Panc1 (cell line): ENCODE data around the gene IRF6. TPM values are rescaled to one million over a fixed set of nuclear protein-coding genes. Genes with fewer than 3 reads are reported as not detected.

Experiments
- ATAC-seq: fragments of 200-7000 bp; cut with Tn5 transposase; 2 replicates; pipeline ENCODE4 v1.9.1; 2020; ENCODE audit warnings: mild to moderate bottlenecking, moderate library complexity
- BruUV-seq: library from RNA; stranded (reverse); fragments of 400-500 nt; replicated peaks from 2 replicates; lab custom pipeline; 2021; lab: Mats Ljungman, UMichigan
- CTCF ChIA-PET: fragments of 300-600 bp; sonication (Branson Sonifier 250); formaldehyde crosslinking; loops from one replicate; lab custom pipeline; 2022; ENCODE audit warnings: antibody characterized with exemption; lab: Charles Lee
- POLR2A ChIA-PET: fragments of 300-600 bp; sonication (Branson Sonifier 250); formaldehyde crosslinking; loops from one replicate; lab custom pipeline; 2022; ENCODE audit warnings: antibody characterized with exemption; lab: Charles Lee
- DNase-seq: peaks from one replicate; pipeline ENCODE4 v3.0.0-alpha.2; 2010; ENCODE audit warnings: low read depth, low spot score
- H3K27ac ChIP-seq: 2 replicates; pipeline ENCODE4 v1.5.1; 2011; ENCODE audit warnings: mild to moderate bottlenecking, low read length, inconsistent platforms
- H3K27me3 ChIP-seq: fragments of 200-500 bp; sonication (Bioruptor generic); 2 replicates; pipeline ENCODE4 v1.6.0; 2014; ENCODE audit warnings: low read length, inconsistent platforms; ENCODE audit not compliant: control insufficient read depth, insufficient read depth
- H3K36me3 ChIP-seq: fragments of 200-500 bp; sonication (Bioruptor generic); 2 replicates; pipeline ENCODE4 v1.5.1; 2014; ENCODE audit warnings: inconsistent platforms, mild to moderate bottlenecking, low read length, moderate library complexity; ENCODE audit not compliant: control insufficient read depth, insufficient read depth
- H3K4me1 ChIP-seq: 2 replicates; pipeline ENCODE4 v1.5.1; 2011; ENCODE audit warnings: inconsistent platforms, mild to moderate bottlenecking, low read length, moderate library complexity; ENCODE audit not compliant: control insufficient read depth, insufficient read depth
- H3K4me3 ChIP-seq, 2 experiments: 2 replicates each; pipeline ENCODE4 v1.5.1; 2011 to 2012; ENCODE audit warnings: low read depth in 2 of 2, low read length in 2 of 2, mild to moderate bottlenecking in 2 of 2, inconsistent platforms in 1 of 2, moderate library complexity in 1 of 2
- H3K9me3 ChIP-seq: fragments of 200-500 bp; sonication (Bioruptor generic); 2 replicates; pipeline ENCODE4 v1.5.1; 2014; ENCODE audit warnings: low read depth, mild to moderate bottlenecking, inconsistent platforms, low read length, moderate library complexity; ENCODE audit not compliant: control insufficient read depth, insufficient read depth
- CTCF ChIP-seq: fragments of 450-650 bp; IDR thresholded peaks from 2 replicates; pipeline ENCODE4 v1.5.1; 2017; ENCODE audit warnings: mild to moderate bottlenecking
- POLR2AphosphoS5 ChIP-seq: IDR thresholded peaks from 2 replicates; pipeline ENCODE4 v1.6.1; 2012; ENCODE audit warnings: mild to moderate bottlenecking, low read depth, low read length, moderate library complexity
- REST ChIP-seq, 2 experiments: IDR thresholded peaks; 2 replicates each; pipeline ENCODE4 v1.6.1; 2011 to 2012; ENCODE audit warnings: low read depth in 2 of 2, control low read depth in 1 of 2, low read length in 1 of 2, mild to moderate bottlenecking in 1 of 2, moderate library complexity in 1 of 2; ENCODE audit not compliant: insufficient read depth in 1 of 2
- SIN3A ChIP-seq: IDR thresholded peaks from 2 replicates; pipeline ENCODE4 v1.6.1; 2012; ENCODE audit warnings: low read depth, mild to moderate bottlenecking, low read length, moderate library complexity, borderline replicate concordance; ENCODE audit not compliant: insufficient read depth
- TCF7L2 ChIP-seq: IDR thresholded peaks from 2 replicates; pipeline ENCODE4 v1.6.1; 2011; ENCODE audit warnings: mild to moderate bottlenecking, low read depth, low read length, inconsistent platforms
- in situ Hi-C: cut with HindIII; loops from 2 replicates; pipeline ENCODE4 v1.10.0; 2016; ENCODE audit warnings: low sequenced_read_pairs, low pct_unique_long_range_greater_than_20kb
- intact Hi-C: fragments of 100-400 bp; cut with micrococcal nuclease; formaldehyde crosslinking; loops from one replicate; pipeline ENCODE4 v1.10.0; 2022; ENCODE audit not compliant: unreplicated experiment
- total RNA-seq: library from RNA; stranded (reverse); gene quantifications from one replicate; pipeline ENCODE4 v1.2.1, GENCODE V29; 2021; ENCODE audit not compliant: unreplicated experiment

Gene IRF6
- total RNA-seq, 1 experiment from 2014 or later: 0.64 TPM

GRCh38 chr1:209738270-209738669 lies 67.7 kb downstream of the IRF6 start:
- ATAC-seq (no peak), DNase-seq (no peak)
- POLR2A ChIA-PET: no interaction called here
- intact Hi-C loops (no loop called here), in situ Hi-C loops (no loop called here)
- TF ChIP-seq SIN3A: no peak
- no peaks in the 10 kb centered on the region for H3K4me1 ChIP-seq
- CTCF ChIA-PET: no interaction called here
- no peaks in the 10 kb centered on the region; the same call in 1 of the 2 replicates for H3K27me3 ChIP-seq
- H3K9me3 ChIP-seq: no peaks in the 10 kb centered on the region
- no peak overlapping the region for H3K27ac ChIP-seq
- H3K36me3 ChIP-seq: no peaks in the 10 kb centered on the region
- H3K4me3 ChIP-seq: no peak overlapping the region
- no TSS peak for BruUV-seq

GRCh38 chr1:209737118-209737505 lies 68.8 kb downstream of the IRF6 start:
- POLR2A ChIA-PET: no interaction called here
- Histone ChIP-seq H3K4me1 (no peaks in the 10 kb centered on the region), H3K27me3 (no peaks in the 10 kb centered on the region; the same call in 1 of the 2 replicates), H3K4me3 (no peak overlapping the region), H3K27ac (no peak overlapping the region), H3K36me3 (no peaks in the 10 kb centered on the region), H3K9me3 (no peaks in the 10 kb centered on the region)
- TF ChIP-seq POLR2AphosphoS5 (no peak), CTCF (no peak), TCF7L2 (no peak), SIN3A (no peak), REST (IDR thresholded peaks at IDR 0.05; ENCODE audit: insufficient read depth in 1 of 2, low read depth in 2 of 2, low read length in 1 of 2) (no peak)
- BruUV-seq: no TSS peak
- DNase-seq: no peak
- intact Hi-C loops (no loop called here), in situ Hi-C loops (no loop called here)
- CTCF ChIA-PET: no interaction called here
- no peak for ATAC-seq

- in situ Hi-C loops: no loop called here
- no peaks in the 10 kb centered on the region for H3K4me1 ChIP-seq
- TF ChIP-seq POLR2AphosphoS5 (no peak), SIN3A (no peak), REST (IDR thresholded peaks at IDR 0.05; ENCODE audit: insufficient read depth in 1 of 2, low read depth in 2 of 2, low read length in 1 of 2) (no peak), TCF7L2 (no peak), CTCF (no peak)
- DNase-seq (no peak), ATAC-seq (no peak)
- no peak overlapping the region for H3K27ac ChIP-seq
- H3K9me3 ChIP-seq: no peaks in the 10 kb centered on the region
- H3K27me3 ChIP-seq: no peaks in the 10 kb centered on the region; the same call in 1 of the 2 replicates
- POLR2A ChIA-PET: no interaction called here
- no peak overlapping the region for H3K4me3 ChIP-seq
- intact Hi-C loops: no loop called here
- no peaks in the 10 kb centered on the region for H3K36me3 ChIP-seq
- CTCF ChIA-PET: no interaction called here
- no TSS peak for BruUV-seq
These were observed 69.3 kb downstream of the IRF6 start for GRCh38 chr1:209736490-209737117.
